EH (cell line): ENCODE measurements around the gene MRPL34.
"Not testable (repeated sequence)": the region's sequence is repeated elsewhere in the genome, so short reads cannot be mapped to it uniquely, and the experiment has no call there.

ENCODE experiments used
- DNase-seq: peaks from one replicate; pipeline ENCODE4 v3.0.0-alpha.2; 2015; ENCODE audit warnings: low read depth

Gene MRPL34

DNA sequence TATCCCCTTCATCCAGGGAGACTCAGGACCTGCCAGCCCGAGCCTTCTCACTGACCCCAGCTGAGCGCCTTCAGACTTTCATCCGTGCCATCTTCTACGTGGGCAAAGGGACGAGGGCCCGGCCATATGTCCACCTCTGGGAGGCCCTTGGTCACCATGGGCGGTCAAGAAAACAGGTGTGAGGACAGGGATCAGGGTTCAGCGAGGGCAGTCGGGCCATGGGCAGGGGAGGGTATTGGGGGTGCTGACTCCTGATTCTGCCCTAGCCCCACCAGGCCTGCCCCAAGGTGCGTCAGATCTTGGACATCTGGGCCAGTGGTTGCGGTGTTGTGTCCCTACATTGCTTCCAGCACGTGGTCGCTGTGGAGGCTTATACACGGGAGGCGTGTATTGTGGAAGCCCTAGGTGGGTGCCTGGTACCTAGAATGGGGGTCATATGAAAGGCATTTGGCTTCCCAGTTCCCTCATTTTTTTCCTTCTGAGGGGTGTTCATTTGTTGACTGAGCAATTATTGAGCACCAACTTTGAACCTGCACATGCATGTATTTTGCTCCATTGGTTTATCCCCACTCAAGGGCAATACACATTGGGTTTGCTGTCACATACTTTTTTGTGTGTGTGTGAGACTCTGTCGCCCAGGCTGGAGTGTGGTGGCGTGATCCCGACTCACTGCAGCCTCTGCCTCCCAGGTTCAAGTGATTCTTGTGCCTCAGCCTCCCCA, 20.1 kb upstream of the MRPL34 start:
- DNase-seq, result no peak

DNA sequence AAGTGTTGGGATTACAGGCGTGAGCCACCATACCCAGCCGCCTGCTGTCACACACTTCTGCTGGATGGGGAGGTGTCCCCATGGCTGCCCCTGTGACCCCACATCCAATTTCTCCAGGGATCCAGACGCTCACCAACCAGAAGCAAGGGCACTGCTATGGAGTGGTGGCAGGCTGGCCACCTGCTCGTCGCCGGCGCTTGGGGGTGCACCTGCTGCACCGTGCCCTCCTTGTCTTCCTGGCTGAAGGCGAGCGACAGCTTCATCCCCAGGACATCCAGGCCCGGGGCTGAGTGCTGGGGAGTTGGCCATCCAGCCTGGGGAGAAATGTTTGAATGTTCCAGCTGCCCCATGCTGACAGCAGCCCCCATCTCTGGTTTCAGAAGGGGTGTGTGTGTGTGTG, 19.4 kb upstream of the MRPL34 start:
- DNase-seq, result no peak

DNA sequence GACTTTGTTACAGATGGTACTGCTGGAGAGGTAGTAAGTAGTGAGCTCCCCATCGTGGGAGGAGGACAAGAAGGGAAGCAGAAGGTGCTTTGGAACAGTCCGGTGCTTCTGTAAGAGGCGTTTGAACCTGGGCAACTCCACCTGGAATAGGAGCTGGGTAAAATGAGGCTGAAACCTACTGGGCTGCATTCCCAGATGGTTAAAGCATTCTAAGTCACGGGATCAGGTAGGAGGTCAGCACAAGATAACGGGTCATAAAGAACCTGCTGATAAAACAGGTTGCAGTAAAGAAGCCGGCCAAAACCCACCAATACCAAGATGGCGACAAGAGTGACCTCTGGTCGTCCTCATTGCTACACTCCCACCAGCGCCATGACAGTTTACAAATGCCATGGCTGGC, 18.9 kb upstream of the MRPL34 start:
- DNase-seq, result no peak

DNA sequence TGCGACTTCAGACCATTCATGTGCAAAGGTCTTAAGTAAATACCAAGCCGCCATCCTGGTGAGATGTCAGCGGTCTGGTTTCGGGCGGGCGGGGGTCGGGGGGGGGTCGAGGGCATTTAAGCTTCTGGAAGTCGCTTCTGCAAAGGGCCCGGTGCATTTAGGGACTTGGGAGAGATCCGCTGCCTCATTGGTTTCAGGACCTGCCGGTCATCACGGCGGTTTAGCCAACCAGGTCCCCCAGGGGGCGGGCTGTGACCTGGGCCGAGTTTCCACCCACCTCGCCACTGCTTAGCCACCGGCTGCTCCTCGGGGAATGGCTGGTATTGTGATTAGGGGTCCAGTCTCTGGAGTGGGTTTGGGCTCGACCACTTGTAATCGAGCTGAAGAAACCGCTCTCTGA, 16.2 kb upstream of the MRPL34 start:
- DNase-seq, result peak; percentile 82

DNA sequence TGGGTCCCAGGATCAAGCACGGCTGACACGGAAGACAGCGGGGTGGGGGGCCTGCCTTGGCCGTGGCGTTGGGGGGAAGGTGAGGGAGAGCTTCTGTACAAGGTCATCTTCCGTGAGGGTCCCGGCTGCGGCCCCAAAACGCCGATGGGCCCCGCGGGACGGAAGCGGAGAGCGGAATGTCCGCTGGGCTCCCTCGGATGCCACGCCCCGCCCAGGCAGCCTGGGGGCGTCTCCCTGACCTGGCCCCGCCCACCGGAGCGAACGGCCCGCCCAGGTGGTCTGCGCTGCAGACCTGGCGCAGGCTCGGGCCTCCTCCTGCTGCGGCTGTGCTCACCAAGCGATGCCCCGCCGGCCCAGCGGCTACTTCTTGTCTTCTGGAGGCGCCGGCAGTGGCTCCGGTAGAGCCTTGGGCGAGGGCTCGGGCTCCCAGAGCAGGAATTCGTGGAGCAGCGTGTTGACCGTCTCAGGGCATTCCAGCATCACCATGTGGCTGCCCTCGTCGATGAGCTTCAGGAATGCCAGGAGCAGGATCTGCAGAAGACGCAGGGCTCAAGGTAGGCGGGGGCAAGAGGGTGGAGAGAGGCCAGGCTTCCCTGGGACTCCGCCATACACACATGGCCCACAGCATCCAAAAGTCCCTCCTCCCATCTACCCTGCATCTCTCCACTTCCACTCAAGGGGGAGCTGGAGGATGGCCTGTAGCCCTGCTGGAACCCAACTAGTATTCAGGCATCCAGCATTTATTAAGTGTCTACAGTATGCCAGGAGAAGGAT, 13.2 kb upstream of the MRPL34 start:
- peak; percentile 91 for DNase-seq

DNA sequence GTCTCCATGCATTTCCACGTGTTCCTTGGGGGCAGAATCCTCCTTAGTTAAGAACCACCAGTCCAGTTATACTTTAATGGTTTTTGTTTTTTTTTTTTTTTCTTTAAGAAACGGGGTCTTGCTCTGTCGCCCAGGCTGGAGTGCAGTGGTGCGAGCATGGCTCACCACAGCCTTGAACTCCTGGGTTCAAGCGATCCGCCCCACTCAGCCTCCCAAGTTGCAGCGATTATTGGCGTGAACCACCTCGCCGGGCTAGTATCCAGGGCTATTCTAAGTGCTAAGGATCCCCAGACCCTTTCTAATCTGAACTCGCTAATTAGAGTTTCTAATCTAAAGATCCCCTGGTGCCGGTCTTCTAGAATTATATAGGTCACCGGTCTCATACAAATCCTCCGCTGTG, 12.1 kb upstream of the MRPL34 start:
- no peak for DNase-seq

DNA sequence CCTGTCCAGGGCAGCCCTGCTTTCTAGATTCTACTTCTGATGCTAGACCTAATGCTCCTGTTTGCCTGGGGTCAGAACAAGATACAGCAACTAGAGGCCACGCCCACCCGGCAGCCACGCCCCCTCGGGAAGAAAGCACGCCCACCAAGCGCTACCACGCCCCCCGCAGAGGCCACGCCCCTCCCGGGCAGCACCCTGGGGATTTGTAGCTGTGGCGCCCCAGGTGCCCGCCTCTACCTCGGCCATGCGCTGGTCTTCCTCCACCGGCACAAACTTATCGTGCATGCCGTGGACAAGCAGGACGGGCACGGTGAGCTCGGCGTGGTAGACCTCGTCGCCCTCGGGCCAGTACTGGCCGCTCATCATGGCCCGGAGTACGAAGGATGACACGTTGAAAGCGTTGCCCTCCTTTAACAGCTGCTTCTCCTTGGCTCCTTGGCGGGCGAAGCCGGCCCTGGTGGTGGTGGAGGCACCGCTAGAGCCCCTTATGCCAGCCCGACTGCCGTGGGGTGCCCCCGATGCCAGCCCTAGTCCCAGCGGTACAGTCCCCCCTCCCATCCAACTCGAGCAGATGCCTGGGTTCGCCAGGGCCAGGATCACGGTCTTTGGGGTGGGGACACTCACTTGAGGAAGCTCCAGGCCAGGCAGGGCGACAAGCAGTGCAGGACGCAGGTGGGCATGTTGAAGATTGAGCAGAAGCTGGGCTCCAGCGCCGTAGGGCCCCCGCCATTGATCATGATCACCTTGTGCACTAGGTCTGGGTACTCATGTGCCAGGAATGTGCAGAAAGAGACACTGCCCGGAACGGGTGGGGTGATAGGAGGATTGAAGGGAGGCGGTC, 11.4 kb upstream of the MRPL34 start:
- DNase-seq, result peak; percentile 46

DNA sequence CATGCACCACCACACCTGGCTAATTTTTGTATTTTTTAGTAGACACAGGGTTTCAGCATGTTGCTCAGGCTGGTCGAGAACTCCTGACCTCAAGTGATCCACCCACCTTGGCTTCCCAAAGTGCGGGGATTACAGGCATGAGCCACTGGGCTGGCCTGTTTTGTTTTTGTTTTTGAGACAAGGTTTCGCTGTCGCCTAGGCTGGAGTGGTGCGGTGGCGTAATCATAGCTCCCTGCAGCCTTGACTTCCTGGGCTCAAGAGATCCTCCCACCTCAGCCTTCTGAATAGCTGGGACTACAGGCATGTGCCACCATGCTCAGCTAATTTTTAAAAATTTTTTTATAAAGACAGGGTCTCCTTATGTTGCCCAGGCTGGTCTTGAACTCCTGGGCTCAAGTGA, 10.1 kb upstream of the MRPL34 start:
- DNase-seq, result not testable (repeated sequence)

DNA sequence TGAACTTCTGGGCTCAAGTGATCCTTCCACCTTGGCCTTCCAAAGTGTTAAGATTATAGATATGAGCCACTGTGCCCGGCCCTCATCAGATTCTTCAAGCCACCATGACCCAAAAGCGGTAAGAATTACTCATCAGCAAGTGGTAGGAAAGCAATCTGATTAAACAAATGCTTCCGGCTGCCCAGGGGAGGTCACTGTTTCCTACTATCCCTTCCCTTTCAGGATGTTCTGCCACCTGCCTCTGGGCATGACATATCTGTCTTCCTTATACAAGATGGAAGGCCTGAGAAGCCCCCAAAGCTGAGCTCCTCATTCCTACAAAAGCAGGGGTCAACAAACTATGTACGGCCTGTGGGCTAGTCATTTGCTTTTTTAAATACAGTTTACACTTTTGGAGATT, 9.4 kb upstream of the MRPL34 start:
- peak; percentile 63 for DNase-seq

DNA sequence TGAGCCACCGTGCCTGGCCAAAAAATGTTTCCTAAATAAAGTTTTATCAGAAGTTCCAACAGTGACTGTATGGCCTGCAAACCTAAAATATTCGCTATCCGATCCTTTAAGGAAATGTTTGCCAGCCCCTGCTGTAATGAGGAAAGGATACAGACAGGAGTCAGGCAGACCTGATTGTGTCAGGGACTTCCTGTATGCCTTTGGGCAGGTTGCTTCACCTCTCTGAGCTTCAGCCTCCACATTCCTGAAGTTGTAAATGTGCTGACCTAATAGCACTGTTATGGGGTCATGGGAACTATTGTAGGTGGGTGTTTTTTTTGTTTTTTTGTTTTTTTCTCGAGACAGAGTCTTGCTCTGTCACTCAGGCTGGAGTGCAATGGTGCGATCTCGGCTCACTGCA, 8.7 kb upstream of the MRPL34 start:
- peak; percentile 23 for DNase-seq

DNA sequence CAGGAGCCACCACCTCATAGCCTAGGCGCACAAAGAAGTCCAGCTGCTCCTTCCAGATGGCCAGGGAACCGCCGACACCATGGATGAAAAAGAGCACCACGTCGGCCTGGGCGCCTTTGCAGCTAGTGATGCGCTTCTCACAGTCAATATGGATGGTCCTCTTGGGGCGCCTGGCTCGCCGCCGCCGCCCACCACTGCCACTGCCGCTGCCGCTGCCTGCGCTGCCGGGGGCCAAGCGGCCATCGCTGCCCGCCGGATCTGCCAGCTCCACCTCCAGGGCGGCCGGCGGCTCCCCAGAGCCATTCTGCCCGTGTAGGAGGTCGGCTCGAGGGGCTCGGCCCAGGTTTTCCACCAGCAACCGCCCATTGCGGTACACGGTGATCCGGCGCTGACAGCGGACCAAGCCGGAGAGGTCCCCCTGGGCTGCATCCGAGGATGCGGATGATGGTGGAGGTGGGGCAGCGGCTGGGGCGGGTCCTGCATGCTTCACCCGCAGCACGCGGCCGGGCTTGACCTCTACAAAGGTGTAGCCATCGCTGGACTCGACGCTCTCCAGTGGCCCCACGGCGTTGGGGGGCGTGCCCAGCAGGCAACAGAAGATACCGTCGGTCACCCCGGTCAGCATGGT, 4.6 kb upstream of the MRPL34 start:
- DNase-seq, result no peak

DNA sequence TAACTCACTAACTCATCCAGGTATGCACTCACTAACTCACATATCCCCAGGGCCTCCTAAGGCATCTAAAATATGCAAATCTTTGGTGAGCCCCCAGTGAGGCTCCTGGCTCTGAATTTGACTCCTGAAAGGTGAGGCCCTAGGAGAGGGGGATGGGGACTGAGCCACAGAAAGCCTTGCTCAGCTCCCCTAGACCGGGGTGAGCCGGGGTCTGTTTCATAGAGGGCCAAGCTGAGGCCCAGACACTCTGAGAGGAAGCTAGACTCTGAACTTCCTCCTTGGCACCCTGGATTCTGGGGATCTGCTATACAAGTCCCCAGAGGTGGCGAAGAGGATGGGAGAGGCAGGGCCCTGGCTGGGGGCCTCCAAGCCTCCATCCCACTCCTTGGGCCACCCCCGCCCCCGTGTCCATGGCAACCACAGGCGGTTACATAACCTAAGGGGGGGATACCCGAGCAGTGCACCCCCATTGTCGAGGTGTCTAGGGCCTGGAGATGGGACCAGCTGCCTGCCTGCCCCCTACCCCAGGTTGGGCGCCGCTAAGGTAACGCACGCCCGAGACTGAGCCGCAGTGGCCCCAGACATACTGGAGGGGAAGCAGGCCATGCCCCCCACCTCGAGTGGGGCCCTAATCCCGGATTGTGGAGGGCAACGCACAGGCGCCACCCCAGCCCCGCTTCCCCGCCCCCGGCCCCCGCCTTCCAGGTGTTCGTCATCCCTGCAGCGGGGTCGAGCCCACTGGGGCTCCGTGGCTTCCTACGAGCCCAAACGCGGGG, 3.1 kb upstream of the MRPL34 start:
- no peak for DNase-seq

DNA sequence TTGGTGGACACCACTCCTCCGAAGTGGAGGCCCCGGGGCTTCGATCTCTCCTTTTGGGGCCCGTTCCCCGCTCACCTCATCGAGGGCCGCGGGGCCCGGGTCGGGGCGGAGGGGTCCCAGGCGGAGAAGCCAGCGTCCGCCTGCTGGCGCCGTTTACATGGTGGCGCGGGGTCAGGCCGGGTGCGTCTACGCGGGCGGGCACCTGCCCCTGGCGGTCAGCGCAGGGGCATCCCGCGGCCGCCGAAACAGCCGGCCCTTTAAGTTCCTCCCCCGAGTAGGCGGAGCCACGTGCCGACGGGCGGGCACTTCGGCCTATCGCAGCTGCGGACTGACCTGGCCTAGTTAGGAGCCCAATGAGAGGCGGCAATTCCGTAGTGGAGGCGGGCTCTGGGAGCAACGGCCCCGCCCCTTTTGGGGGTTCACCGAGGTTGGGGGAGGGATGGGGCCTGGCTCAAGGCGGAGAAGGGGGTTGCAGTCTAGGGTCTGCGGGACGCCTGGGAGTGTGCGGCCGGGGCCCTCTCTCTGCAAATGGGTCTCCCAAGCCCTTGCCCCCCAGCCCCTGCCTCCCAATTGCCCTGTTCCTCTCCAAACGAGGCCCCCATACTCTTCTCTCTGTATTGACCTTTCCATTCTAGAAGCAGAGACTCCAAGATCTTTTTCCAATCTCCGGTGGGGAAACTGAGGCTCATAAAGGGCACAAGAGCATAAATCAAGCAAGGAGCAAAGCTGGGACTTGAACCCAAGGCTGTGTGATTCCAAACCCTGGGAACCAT, 2.3 kb upstream of the MRPL34 start, which contains the start of gene ABHD8:
Gene ABHD8, minus strand, starts transcription at position 259 of the 773 bp plus-strand sequence. CDS start 1,809 bp downstream, outside the sequence.
- DNase-seq, result peak; percentile 92

DNA sequence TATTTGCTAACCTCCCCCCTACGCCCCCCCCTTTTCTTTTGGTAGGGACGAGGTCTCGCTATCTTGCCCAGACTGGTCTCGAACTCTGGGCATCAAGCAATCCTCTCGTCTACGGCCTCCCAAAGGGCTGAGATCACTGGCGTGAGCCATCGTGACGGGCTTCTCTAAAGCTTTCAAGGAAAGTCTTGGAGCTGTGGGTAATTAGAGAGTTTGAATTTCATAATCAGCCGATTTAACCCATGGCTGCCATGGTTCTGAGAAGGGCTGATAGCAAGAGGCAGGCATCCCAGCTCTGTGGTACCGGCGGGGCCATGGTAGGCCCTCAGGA, 1.8 kb upstream of the MRPL34 start:
- DNase-seq, result no peak

DNA sequence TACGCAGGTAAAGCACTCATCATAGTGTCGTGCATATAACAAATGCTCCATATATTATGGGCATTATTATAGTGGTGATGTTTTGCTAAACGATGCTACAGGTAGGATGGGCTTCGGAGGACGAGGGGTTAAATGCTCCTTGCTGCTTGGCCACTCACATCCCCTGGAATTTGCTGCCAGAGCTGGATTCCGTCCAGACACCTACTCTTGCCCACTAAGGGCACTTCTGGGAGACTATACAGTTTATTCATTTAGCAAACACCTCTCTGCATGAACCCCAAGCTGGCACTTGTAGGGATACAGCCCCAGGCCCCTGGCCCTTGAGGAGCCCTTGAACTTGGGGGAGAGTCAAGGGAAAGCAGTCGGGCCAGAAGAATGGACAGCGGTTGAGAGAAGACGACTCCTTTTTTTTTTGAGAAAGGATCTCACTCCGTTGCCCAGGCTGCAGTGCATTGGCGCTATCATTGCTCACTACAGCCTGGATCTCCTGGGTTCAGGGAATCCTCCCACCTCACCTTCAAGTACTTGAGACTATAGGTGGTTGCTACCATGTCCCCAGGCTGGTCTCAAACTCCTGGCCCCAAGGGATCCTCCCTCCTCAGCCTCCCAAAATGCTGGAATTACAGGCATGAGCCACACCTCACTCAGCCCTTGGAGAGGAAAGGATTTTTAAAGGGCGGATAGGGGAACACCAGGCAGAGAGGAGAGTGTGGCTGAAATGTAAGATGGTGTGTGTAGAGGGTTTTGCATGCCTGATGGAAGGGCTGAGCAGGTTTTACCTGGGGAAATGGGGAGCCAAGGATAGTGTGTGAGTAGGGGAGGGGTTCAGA, 1.1 kb upstream of the MRPL34 start:
- DNase-seq, result no peak

DNA sequence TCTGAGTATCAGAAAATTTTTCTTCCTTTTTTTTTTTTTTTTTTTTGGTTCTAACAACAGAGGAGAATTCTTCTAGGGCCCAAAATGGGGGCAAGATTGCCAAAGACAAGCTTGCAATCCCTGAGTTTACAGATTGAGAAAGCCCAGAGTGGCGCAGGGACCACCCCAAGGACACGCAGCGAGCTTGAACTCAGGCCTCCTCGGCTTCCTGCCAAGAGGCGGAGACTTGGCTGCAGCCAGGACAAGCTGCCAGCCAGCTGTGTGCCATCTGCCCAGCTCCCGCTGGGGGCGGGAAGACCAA, 506 bp upstream of the MRPL34 start:
- no peak for DNase-seq

DNA sequence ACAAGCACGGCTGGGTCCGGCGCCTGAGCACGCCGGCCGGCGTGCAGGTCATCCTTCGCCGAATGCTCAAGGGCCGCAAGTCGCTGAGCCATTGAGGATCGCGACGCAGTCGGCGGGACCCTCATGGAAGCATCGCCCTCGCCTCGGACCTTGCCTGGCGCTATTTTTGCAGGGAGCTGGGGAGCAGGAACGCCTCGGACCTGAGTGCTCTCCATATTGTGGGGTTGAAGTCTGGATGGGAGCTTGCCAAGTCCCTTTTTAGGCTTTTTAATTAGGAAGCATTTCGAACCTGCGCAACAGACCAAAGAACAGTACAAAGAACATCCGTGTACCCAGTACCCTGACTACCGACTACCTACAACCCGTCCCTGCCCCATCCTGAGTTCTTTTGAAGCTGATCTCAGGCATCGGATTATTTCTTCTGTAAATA, 628 bp downstream of the MRPL34 start:
- DNase-seq, result no peak

DNA sequence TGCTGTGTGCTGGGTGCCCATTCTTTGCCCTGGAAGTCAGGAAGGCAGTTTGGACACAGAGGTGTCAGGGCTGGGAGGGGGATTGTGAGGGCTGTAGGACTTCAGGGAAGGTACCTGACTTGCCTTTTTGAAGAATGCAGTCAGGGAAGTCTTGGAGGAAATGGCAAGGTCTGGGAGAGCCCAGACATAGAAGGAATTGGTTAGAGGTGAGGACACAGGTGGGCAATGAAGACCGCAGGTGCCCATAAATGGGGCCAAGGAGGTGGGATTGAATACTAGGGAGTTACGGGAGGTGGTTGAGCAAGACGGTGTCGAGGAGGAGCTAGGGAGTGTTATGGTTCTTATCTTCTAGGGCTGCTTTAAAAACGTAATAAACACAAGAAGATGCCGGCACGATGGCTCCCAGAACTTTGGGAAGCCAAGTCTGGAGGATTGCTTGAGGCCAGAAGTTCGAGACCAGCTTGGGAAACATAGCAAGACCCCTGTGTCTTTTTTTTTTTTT, 2.3 kb downstream of the MRPL34 start:
- no peak for DNase-seq

DNA sequence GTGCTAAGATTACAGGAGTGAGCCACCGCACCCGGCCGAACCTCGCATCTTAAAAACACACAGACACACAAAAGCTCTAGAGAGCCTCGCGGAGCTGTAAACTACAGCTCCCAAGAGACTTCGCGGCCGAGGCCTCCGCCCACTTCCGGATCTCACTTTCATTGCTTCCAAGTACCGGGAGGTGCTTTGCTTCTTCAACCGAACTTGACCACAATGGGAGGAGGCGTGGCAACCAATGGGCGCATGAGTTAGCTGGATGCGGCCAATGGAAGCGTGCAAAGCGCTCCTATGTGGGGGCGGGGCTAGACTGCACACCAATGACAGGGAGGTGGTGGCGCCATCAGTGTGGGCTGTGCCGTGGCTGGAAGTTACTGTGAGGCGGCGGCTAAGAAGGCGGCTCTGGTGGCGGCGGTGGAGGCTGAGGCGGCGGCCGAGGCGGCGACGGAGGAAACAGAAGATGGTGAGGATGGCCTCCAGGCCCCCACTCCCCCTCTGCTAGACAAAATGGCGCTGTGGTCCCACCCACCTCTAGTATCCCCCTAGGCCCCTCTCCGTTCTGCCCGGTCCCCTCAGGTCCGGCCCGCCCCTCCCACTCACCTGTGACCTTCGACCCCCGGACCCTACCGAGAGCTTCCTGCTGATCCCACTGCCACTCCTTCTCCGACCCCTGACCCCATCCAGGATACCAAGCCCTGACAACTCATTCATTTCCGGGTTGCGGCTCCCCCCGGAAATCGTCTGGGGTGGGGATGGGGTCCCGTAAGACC, 3.7 kb downstream of the MRPL34 start, which contains the start of gene DDA1:
Gene DDA1, plus strand, starts transcription at position 366 of the 767 bp plus-strand sequence. Its CDS starts 92 bp downstream, at position 458.
- peak; percentile 100 for DNase-seq
